Liver (tissue), 9 donors: ENCODE results near the gene RAB3A. TPM values are rescaled to one million over a fixed set of nuclear protein-coding genes. Genes with fewer than 3 reads are reported as not detected.

Experiments
- DNase-seq: peaks from one replicate; pipeline ENCODE4 v3.0.0-alpha.2; 2017; ENCODE audit warnings: low spot score
- H3K27ac ChIP-seq, 2 donors: one replicate each; pipeline ENCODE4 v1.7.0; 2013; ENCODE audit warnings: inconsistent platforms in 2 of 2, low read length in 2 of 2, control low read depth in 1 of 2, low read depth in 1 of 2, mild to moderate bottlenecking in 1 of 2
- H3K27me3 ChIP-seq, 4 donors: one replicate each; pipeline versions ENCODE4 v1.6.1 to v1.7.0; 2013; ENCODE audit warnings: low read length in 3 of 4, inconsistent platforms in 1 of 4, mild to moderate bottlenecking in 1 of 4, moderate library complexity in 1 of 4; ENCODE audit not compliant: control insufficient read depth in 4 of 4, insufficient read depth in 4 of 4
- H3K36me3 ChIP-seq, 4 donors: one replicate each; pipeline versions ENCODE4 v1.6.1 to v1.7.0; 2013; ENCODE audit warnings: low read length in 3 of 4, mild to moderate bottlenecking in 3 of 4, low read depth in 1 of 4, moderate library complexity in 1 of 4; ENCODE audit not compliant: control insufficient read depth in 4 of 4, insufficient read depth in 3 of 4
- H3K4me1 ChIP-seq, 4 donors: one replicate each; pipeline versions ENCODE4 v1.6.1 to v1.7.0; 2013; ENCODE audit warnings: low read length in 3 of 4, mild to moderate bottlenecking in 3 of 4, moderate library complexity in 1 of 4; ENCODE audit not compliant: control insufficient read depth in 4 of 4, insufficient read depth in 4 of 4
- H3K4me3 ChIP-seq, 3 donors: one replicate each; pipeline versions ENCODE4 v1.6.1 to v1.7.0; 2013; ENCODE audit warnings: low read length in 3 of 3, control low read depth in 1 of 3, low read depth in 1 of 3, mild to moderate bottlenecking in 1 of 3
- H3K9ac ChIP-seq, 2 donors: one replicate each; pipeline ENCODE4 v1.7.0; 2013; ENCODE audit warnings: low read length in 2 of 2, mild to moderate bottlenecking in 2 of 2, moderate library complexity in 2 of 2, control low read depth in 1 of 2, low read depth in 1 of 2
- H3K9me3 ChIP-seq, 4 donors: one replicate each; pipeline versions ENCODE4 v1.6.1 to v1.7.0; 2013; ENCODE audit warnings: low read length in 3 of 4; ENCODE audit not compliant: control insufficient read depth in 4 of 4
- CTCF ChIP-seq: fragments of 150-350 bp; IDR thresholded peaks from 2 replicates; pipeline ENCODE4 v1.5.1; 2017; ENCODE audit warnings: improper control_type of control experiment, low read depth, low read length; ENCODE audit not compliant: missing input control
- EGR1 ChIP-seq, 2 donors: IDR thresholded peaks; 2 replicates each; pipeline ENCODE4 v1.6.1; 2016 to 2018; ENCODE audit warnings: antibody characterized with exemption in 2 of 2, low read depth in 2 of 2
- FOXA1 ChIP-seq: IDR thresholded peaks from 2 replicates; pipeline ENCODE4 v1.6.1; 2016; ENCODE audit warnings: antibody characterized with exemption
- FOXA2 ChIP-seq: IDR thresholded peaks from 2 replicates; pipeline ENCODE4 v1.6.1; 2016; ENCODE audit warnings: antibody characterized with exemption
- GABPA ChIP-seq, 2 donors: IDR thresholded peaks in 1 of 2; conservative IDR thresholded peaks in 1 of 2; 2 replicates each; pipeline ENCODE4 v1.6.1; 2016; ENCODE audit warnings: antibody characterized with exemption in 2 of 2, mild to moderate bottlenecking in 1 of 2, moderate library complexity in 1 of 2
- HNF4A ChIP-seq, 2 donors: conservative IDR thresholded peaks; 2 replicates each; pipeline ENCODE4 v1.6.1; 2016; ENCODE audit warnings: antibody characterized with exemption in 2 of 2, mild to moderate bottlenecking in 2 of 2
- HNF4G ChIP-seq: IDR thresholded peaks from 2 replicates; pipeline ENCODE4 v1.6.1; 2016; ENCODE audit warnings: antibody characterized with exemption
- JUND ChIP-seq, 2 donors: IDR thresholded peaks; 2 replicates each; pipeline ENCODE4 v1.6.1; 2016; ENCODE audit warnings: antibody characterized with exemption in 2 of 2
- MAX ChIP-seq: IDR thresholded peaks from 2 replicates; pipeline ENCODE4 v1.6.1; 2016; ENCODE audit warnings: antibody characterized with exemption
- REST ChIP-seq: IDR thresholded peaks from 2 replicates; pipeline ENCODE4 v1.6.1; 2016; ENCODE audit warnings: antibody characterized with exemption, mild to moderate bottlenecking
- RXRA ChIP-seq, 2 donors: IDR thresholded peaks; 2 replicates each; pipeline ENCODE4 v1.6.1; 2017 to 2018; ENCODE audit warnings: antibody characterized with exemption in 2 of 2, mild to moderate bottlenecking in 1 of 2
- SP1 ChIP-seq: IDR thresholded peaks from 2 replicates; pipeline ENCODE4 v1.6.1; 2018; ENCODE audit warnings: antibody characterized with exemption, mild to moderate bottlenecking
- TAF1 ChIP-seq: conservative IDR thresholded peaks from 2 replicates; pipeline ENCODE4 v1.6.1; 2016; ENCODE audit warnings: antibody characterized with exemption, mild to moderate bottlenecking
- YY1 ChIP-seq: IDR thresholded peaks from 2 replicates; pipeline ENCODE4 v1.6.1; 2016; ENCODE audit warnings: antibody characterized with exemption, mild to moderate bottlenecking
- ZBTB33 ChIP-seq: IDR thresholded peaks from 2 replicates; pipeline ENCODE4 v1.6.1; 2016; ENCODE audit warnings: antibody characterized with exemption
- WGBS: extraction: QIAGEN DNeasy Blood & Tissue Kit; methylation state at CpG from one replicate; pipeline ENCODE4 v1.1.7; 2013; 5-methylcytosine and 5-hydroxymethylcytosine counted together
- polyA plus RNA-seq, 2 donors: library from polyadenylated mRNA; stranded (reverse) in 1 of 2; unstranded in 1 of 2; fragments of 200-250 nt in 1 of 2; fragments of >200 nt in 1 of 2; fragmentation: Nextera tagmentation in 1 of 2; extraction: Ambion mirVana in 1 of 2; gene quantifications; one replicate each; pipeline versions ENCODE4 v1.2.1 to v1.2.3, GENCODE V29; 2013 to 2015
- total RNA-seq, 2 donors: library from RNA; depleted of rRNA; stranded (reverse); fragments of >200 nt; gene quantifications; one replicate each; pipeline ENCODE4 v1.2.3, GENCODE V29; 2014
- donor health status: healthy.
- donor health status: healthy.
- donor health status: healthy.
- donor health status: healthy.
- donor health status: healthy.

Gene RAB3A
- total and polyA plus RNA-seq, 4 donors, result 0.33 to 1.7 (median 0.79) TPM

GRCh38 chr19:18216789-18217188, 12.9 kb upstream of the RAB3A start:
- no peaks in the 10 kb centered on the region for H3K4me1 ChIP-seq
- DNase-seq, result no peak
- no peak for TF ChIP-seq CTCF
- TF ChIP-seq EGR1 (IDR thresholded peaks at IDR 0.05; ENCODE audit: low read depth in 2 of 2), result no peak
- TF ChIP-seq RXRA (IDR thresholded peaks at IDR 0.05), result no peak
- no peak for TF ChIP-seq HNF4A (conservative IDR thresholded peaks at IDR 0.05)
- TF ChIP-seq GABPA (IDR thresholded peaks at IDR 0.05 in 1 of 2, conservative IDR thresholded peaks at IDR 0.05 in 1 of 2), result no peak
- no peak for TF ChIP-seq FOXA2
- no peak for TF ChIP-seq HNF4G
- no peak overlapping the region for H3K4me3 ChIP-seq
- no peaks in the 10 kb centered on the region for H3K9me3 ChIP-seq
- no peaks in the 10 kb centered on the region for H3K27me3 ChIP-seq
- H3K36me3 ChIP-seq, result no peaks in the 10 kb centered on the region
- H3K27ac ChIP-seq, result no peak overlapping the region
- WGBS, result 96% methylated on average over 8 of the region's 8 CpGs
- H3K9ac ChIP-seq, result no peak overlapping the region

- TF ChIP-seq YY1 (no peak), REST (no peak)
- H3K36me3 ChIP-seq, result no peaks in the 10 kb centered on the region
- H3K9ac ChIP-seq, result no peak overlapping the region
- H3K4me1 ChIP-seq, result no peaks in the 10 kb centered on the region
- H3K27ac ChIP-seq, result no peak overlapping the region
- WGBS, result 76% methylated on average over 7 of the region's 7 CpGs
- H3K27me3 ChIP-seq, result no peaks in the 10 kb centered on the region
- no peak overlapping the region for H3K4me3 ChIP-seq
- H3K9me3 ChIP-seq, result no peaks in the 10 kb centered on the region
- DNase-seq, result no peak
Measured at GRCh38 chr19:18214779-18215433, 11.1 kb upstream of the RAB3A start.

GRCh38 chr19:18211683-18212082, 7.8 kb upstream of the RAB3A start:
- Histone ChIP-seq H3K9me3 (no peaks in the 10 kb centered on the region), H3K27ac (no peak overlapping the region)
- TF ChIP-seq FOXA2 (no peak), GABPA (IDR thresholded peaks at IDR 0.05 in 1 of 2, conservative IDR thresholded peaks at IDR 0.05 in 1 of 2) (no peak), HNF4G (no peak), CTCF (no peak), JUND (IDR thresholded peaks at IDR 0.05) (no peak), FOXA1 (no peak), TAF1 (no peak), ZBTB33 (no peak), MAX (no peak), EGR1 (IDR thresholded peaks at IDR 0.05; ENCODE audit: low read depth in 2 of 2) (no peak), SP1 (no peak), HNF4A (conservative IDR thresholded peaks at IDR 0.05) (no peak), YY1 (no peak), RXRA (IDR thresholded peaks at IDR 0.05) (no peak)

More at GRCh38 chr19:18211683-18212082, 7.8 kb upstream of the RAB3A start:
- no peak overlapping the region for H3K4me3 ChIP-seq
- WGBS, result 87% methylated on average over 14 of the region's 14 CpGs
- no peaks in the 10 kb centered on the region for H3K27me3 ChIP-seq
- H3K4me1 ChIP-seq, result no peaks in the 10 kb centered on the region
- no peak for DNase-seq
- no peaks in the 10 kb centered on the region for H3K36me3 ChIP-seq
- H3K9ac ChIP-seq, result no peak overlapping the region
